ENCODE results near the gene DOCK4.

The DOCK4 gene

DNA sequence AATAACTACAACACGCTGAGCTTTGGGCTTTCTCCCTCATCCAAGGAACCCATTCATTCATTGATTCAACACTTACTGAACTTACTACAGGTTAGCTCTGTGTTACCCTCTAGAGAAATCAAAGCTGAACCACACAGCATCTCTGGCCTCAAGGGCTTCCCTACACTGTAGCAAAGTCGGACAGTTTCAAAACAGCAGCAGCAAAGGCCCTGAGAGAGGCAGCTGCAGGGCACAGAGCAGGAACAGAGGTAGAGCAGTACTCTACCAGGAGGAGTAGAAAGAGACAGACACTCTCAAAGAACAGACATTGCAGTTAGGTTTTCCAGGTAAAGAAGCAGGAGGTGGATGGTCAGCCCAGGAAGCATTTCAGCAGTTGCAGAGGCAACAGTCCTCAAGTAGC is 16.1 kb downstream of the DOCK4 start:
- no peak for DNase-seq

DNA sequence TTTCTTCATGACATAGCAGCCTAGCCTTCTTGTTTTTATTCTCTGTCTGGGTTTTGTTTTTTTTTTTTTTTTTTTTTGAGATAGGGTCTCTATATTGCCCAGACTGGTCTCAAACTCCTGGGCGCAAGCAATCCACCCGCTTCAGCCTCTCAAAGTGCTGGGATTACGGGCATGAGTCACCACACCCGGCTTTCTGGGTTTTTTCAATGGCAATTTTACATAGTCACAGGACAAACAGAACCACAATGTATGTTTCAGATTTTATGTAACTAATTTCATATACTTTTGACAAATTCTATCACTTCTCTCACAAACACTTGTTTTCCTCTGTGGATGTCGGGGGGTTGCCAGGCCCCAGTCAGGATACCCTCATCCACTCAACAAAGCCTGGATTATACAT is 16.5 kb downstream of the DOCK4 start:
- no peak for DNase-seq

DNA sequence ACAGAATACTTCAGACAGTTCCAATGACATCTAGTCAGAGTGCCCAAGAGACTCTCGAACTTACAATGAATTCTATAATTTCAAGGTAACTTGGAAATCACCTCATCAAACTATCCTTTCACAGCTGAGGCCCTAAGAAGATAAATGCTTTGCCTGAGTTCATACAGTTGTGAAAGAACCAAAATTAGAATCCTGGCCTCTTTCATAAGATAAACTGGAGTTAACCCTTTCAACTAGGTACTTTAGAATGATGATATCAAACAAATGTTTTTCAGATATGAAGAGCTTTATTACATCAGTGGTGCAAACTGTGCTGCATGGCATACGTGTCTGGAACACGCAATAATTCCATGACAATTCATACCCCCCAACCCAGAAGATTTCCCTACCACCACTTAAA is 17.9 kb downstream of the DOCK4 start:
- DNase-seq, result no peak

DNA sequence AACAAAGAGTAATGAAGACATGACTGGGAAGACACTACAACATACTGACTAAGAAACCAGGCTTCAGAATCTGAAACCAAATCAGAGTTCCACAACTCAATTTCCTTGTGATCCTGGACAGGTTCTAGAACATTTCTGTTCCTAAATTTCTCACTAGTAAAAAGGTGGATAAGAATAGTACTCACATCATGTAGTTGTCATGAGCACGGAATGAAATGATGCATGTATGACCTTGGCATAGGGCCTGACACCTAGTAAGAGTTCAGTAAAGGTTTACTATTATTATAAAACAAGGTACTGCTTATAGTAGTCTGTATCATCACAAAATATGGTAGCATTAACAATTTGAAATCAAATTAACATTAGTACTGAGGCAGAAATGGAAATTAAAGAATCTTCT is 19.9 kb downstream of the DOCK4 start:
- DNase-seq, result no peak

DNA sequence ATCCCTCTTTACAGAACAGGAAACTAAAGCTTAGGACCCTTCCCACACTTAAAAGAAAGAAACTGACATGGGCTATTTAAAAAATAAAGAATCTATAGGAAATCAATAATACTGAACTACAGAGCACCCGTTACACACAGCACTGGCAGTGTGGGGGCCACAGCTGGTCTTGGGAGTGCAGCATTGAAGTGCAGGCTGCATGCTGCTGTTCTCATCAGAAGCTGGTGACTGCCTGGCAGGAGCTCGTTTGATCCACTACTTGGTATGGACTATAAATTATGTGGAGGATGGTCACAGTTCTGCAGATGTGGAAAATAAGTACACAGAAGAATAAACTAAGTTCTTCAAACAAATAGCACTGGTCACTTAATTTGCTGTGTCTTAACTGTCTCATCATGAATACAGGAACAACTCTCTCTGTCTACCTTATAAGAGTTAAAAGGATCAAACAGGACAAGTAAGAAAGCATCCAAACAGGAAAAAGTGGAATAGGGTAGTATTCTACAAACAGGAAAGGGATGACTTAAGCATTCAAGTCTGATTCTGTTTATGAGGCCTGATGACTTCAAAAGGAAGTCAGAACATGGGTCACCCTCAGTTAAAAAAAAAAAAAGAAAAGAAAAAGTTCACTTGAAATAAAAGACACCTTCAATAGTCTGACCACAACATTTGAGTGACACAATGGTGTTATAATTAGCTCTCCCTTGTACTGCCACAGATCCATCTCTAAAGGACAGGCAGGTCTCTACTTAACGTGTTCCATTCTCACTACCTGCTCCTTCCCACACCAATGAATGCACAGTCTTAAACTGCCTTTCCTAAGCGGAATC is 21.0 kb downstream of the DOCK4 start:
- no peak for DNase-seq

DNA sequence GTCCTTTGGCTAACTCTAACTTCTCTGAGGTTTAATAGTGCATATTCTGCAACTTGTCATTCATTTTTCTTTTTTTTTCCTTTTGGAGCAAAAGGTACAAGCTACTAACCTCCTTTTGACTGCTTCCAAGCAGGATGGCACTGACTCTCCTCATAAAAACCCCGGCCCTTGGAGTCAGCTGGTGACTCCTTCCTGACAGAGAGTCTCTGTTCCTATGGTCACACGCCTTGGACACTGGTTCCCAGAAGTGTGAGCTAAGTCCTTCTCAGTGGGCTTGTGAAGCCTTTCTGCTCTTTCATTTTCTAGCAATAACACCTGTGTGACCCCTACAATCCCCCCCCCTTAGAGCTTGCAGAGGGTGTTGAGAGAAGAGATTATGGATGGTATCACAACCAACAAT is 21.7 kb downstream of the DOCK4 start:
- DNase-seq, result no peak

DNA sequence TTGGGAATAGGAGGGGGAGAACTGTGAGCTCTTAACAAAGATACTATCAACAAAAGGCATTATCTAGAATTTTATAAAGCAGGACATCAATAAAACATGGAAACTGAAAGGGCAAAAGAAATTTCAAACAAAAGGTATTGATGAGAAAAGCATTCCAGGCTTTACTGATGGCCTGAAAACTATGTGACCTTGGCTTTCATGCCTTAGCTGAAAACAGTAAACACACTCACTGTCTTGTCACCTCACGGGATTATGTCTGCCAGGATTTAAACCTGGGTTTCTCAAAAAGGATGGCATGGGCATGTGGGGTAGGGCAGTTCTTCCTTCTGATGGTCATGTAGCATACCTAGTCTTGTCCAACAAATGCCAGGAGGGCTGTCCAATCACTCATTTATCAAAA is 22.9 kb downstream of the DOCK4 start:
- DNase-seq, result no peak

DNA sequence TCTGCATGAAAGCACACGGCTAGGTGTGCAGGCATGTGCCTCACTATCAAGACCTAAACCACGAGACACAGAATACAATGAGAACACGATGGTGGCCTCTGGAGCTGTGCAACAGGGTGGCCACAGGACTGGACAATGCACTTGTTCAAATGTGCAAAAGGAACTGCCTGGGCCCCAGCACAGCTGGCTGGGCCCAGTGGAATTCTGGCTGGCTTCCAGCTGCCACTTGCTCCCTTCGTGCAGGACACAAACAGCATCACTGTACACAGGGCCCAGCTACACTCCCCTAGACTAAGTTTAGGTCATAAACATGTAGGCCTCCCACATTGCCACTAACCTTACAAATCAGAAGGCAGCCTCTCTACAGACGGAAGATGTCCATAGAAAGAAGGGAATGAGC is 23.4 kb downstream of the DOCK4 start:
- no peak for DNase-seq

DNA sequence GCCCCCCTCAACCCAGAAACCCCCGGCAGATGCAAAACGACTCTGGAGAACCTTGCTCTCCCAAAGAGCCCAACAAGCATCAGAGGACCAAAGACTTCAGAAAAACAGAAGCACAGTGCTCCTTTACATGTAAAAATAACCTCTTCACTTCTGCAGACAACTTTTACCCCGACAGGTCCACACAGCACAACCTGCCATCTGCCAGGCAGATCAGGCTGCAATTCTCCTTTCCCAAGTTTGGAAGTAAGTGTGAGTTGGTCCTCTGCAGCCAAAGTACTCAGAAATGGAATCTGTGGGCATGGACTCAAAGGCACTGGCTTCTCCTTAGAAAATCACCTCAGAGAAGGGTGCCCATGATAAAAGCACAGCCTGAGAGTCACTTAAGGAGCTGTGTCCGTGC is 26.0 kb downstream of the DOCK4 start:
- no peak for DNase-seq

DNA sequence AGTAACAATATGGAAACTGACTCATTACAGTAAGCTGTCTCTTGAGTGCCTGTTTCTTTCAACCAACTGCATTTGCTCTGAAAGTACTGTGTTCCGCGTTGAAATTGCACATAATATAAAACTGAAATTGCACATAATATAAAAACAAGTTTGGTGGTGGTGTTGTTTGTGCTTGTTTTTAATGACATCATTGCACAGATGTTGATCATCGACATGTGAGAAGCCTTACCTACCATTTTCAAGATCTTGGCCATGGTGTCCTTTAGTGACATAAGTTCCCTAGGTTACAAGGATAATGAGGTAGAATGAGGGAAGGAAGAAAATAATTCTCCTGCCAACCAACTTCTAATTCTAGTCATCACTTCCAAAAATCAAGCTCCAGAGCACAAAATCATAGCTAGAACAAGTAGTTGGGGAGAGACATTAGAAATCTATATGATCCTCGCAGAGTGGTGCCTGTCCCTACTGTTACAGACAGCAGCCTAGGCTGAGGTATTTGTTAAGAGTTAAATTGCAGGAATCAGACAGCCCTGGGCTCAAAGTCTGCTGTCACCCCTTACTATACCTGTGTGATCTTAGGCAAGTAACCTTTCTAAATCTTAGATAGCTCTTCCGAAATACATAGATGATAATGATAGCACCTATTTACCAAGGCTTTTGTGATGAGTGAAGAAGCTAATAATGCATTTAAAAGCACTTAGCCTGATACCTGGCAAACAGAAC is 29.3 kb downstream of the DOCK4 start:
- no peak for DNase-seq

DNA sequence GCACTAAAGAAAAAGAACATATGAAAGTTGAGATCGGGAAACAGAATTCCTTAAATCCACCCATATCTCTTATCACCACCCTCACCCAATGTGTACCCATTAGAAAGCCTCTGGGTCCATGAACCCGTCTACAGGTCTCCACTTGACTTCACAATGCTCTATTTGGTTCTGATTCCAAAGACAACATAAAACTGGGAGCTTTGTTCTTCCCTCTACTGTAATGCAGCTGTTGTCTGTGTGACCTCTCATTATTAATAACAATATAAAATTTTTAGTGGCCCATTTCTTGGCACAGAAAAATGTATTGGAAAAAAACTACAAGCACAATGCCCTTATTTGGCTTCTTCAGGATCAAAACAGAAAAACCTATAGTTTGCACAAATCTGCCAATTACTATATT is 30.0 kb downstream of the DOCK4 start:
- no peak for DNase-seq

DNA sequence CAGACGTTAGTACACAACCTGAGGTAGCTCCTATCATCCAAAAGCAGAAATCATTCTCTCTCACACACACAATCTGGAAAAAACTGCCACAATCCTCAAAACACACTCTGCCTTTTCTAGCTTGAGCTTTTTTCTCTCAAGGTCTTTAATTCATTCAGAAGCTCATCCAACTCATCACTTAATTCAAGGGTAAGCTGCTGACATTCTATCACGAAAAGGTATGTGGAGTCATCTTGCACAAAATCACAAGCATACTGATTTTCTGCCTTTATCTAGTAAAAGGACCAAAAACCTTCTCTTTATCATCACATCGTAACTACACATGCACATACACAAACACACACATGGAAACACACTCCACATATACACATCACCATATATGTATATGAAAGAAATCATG is 32.0 kb downstream of the DOCK4 start:
- no peak for DNase-seq

DNA sequence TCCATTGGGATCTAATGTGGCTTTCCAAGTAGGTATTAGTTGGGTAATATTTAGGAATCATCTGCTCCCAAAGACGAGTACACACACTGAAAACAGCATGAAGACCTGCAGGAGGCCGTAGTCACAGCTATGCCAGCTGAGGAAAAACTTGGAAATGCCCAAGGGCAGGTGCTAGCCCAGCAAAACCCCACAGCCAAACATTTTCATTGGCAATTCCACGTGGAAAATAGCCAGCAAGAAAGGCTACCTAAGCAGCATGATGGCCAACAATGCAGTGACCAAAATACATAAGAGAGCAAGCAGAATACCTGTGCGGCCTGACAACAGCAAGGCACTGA is 32.7 kb downstream of the DOCK4 start:
- no peak for DNase-seq

DNA sequence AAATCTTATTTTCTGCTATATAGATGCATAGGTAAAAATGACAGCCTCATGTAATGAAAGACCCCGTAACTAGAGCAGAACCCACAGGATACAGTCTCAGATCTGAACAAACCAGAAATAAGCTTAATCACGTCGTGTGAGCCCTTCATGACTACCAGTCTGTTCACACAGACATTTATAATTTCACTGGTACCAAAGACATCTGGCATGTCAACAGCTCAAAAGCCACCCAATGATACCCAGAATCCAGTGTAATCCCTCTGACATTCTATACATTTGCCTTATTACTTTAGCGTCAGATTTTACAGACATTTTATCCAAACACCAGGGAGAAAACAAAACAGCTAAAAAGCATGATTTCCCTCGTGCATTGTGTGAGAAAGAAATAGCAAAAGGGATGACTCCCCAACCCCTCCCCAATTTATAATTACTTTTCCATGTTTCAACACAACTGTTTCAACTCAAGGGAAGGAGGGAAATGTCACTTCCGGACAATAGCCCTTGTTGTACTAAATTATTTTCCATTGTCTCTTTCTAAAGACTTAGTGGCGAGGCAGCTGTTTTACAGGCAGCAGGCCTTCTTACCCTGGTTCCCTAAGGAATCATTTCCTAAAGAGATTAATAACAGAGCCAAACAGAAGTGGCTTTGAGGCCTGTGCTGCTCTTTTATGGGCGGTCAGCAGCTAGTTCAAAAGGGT is 33.2 kb downstream of the DOCK4 start:
- peak; percentile 28 for DNase-seq

DNA sequence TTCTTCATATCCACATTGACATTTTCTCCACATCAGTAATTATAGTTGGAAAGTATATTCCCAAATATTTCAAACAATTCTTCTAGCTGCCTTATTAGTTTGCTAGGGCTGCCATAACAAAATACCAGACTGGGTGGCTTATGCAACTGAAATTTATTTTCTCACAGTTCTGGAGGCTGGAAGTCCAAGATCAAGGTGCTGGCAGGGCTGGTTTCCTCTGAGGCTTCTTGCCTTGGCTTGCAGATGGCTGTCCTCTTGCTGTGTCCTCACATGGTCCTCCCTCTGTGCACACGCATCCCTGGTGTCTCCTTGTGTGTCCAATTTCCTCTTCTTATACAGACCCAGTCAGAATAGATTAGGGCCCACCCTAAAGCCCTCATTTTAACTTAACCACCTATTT is 34.5 kb downstream of the DOCK4 start:
- no peak for DNase-seq

DNA sequence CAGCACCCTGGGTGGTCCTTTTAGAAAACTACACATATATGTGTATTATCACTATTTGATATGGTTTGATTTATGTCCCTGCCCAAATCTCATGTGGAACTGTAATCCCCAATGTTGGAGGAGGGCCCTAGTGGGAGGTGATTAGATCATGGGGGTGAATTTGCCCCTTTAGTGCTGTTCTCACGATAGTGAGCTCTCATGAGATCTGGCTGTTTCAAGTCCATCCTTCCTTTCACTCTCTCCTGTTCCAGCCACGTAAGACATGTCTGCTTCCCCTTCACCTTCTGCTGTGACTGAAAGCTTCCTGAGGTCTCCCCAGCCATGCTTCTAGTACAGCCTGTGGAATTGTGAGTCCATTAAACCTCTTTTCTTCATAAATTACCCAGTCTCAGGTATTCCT is 37.3 kb downstream of the DOCK4 start:
- no peak for DNase-seq

DNA sequence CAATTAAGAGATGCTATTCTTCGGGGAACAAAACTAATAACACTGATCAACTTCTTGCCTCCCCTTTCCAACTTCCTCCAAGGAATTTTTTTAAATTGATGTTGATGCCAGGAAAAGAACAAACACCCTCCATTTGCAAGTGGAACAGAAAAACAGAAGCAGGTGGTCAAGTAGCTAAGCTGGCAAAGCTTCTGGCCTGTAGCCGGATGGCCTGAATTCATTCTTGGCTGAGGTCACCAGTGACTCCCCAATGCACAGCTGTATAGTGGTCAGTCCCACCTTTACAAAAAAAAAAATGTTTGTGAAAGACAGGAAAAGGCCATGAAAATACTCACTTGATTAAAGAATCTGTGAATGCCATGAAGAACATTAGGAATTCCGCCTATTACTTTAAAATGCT is 39.1 kb downstream of the DOCK4 start:
- DNase-seq, result no peak

DNA sequence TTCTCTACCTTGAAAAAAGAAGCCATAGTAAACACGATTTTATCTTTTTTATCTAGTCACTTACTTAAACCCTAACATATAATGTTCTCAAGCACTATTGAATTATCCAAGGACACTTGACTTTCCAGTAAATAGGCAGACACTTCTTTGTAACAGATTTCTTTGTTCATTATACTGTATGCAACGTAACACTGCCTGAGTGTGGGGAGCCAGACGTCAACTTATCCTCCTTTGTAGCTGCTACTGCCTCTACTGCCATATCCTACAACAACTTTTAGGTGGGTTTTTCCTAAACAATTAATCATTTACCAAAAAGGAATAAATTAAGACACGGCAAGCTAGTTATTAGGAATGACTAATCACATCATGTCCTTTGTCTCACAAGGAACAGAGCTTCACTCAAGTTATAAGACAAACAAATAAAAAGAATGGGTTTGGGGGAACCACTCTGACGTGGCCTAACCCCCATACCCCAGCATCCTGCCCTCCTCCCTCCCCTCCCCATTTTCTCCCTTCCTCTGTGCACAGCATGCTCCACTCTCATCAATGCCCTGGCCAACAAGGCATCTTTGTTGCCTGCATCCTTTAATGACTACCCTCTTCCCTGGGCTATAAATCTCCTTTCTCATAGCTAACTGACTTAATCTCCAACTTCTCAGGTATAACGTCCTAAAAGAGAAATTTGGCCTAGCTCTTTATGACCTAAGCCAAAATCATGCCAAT is 43.3 kb downstream of the DOCK4 start:
- no peak for DNase-seq

DNA sequence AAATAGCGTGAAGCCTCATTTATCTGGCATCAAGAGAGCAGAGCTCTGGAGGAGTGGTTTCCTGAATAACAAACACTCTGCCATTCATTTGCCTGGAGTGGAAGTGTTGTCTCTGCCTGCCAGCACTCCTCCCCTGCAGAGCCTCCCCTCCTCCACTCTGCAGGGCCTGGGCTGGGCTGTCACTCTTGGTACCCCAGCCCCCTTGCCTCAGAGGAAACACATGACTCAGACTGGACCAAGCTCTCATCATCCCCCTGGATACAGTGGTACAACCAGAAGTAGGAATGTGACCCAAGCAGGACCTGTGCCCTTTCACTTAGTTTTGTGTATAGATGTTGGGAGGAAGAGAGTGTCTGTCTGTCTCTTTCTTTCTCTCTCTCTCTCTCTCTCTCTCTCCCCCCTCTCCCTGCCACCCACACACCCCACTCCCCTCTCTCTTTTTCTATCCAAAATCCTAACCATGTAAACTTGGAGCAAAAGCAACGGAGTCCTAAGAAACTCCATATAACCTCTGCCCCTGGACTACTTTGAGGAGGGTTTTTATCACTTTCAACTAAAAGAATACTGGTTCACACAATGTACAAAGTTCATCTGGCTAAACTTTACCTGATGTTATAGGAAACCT is 43.9 kb downstream of the DOCK4 start:
- no peak for DNase-seq

DNA sequence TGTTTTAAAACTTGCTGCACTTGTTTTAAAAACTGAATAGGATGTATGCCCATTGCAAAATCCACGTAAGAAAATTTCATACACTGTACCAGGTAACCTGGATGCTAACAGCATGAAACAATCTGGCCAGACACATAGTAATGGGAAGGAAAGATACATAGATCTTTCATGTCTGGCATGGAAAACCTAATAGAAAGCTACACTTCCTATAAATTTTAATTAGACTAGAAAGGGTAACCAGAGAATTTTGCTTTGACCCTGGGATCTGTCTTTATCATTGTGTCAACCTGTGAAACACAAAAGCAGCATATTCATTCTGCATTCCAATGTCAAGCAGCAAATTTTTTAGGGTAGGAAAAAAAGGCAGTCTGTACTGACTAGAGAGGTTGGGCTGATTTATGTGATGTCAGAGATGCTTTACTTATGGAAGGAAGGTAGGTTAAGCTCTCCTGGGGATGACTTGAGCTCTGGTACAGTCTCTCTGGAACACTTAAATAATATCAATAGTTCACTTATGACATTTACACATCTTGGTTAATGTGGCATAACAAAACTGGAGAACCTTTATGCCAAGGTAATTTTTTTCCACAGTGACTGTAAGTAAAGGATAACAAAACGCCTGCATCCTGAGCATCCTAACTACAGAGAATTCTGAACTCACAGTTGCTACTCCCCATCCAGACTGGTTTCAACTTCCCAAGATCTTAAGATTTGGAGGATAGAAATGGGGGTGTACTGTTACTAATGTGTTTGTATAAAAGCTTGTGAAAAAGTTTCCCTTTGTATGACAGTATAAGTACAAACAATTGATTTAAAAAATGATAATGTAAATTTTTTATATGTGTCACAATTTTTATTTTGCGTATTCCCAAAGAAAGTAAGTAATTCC is 44.7 kb downstream of the DOCK4 start:
- no peak for DNase-seq

DNA sequence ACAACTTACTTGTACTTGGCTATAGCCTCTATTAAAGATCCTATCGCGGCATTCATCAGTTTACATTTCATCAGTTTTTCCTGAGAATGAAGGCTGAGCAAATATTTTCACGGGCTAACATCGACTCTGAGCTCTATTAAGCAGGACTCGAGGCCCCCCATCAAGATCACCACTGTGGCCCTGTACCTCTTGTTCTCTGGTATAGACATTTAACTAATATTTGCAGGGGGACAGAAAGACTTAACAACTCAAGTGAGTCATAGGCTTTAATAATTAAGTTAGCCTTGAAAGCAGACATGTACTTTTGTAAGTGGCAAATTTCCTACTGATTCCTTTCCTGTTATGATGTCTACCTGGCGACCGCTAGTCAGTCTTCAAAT is 45.4 kb downstream of the DOCK4 start:
- no peak for DNase-seq

Measured in NCI-H2171 (cell line).